Activated B cell treated with CpG ODN at 0.5 μM for 24 hours (primary cell): ENCODE results near the gene CLCNKB. TPM values are rescaled to one million over a fixed set of nuclear protein-coding genes. Genes with fewer than 3 reads are reported as not detected.

ENCODE experiments used
- ATAC-seq: fragments of 200-7000 bp; cut with Tn5 transposase; one replicate; pipeline ENCODE4 v1.10.0; 2021; ENCODE audit warnings: low read depth, mild to moderate bottlenecking, moderate library complexity
- CTCF ChIA-PET: fragments of 350-600 bp; sonication (Branson Sonifier 250); formaldehyde crosslinking; loops from one replicate; lab custom pipeline; 2021; ENCODE audit warnings: antibody characterized with exemption; lab: Charles Lee
- POLR2A ChIA-PET: fragments of 350-600 bp; sonication (Branson Sonifier 250); formaldehyde crosslinking; loops from one replicate; lab custom pipeline; 2021; ENCODE audit warnings: antibody characterized with exemption; lab: Charles Lee
- DNase-seq: peaks from one replicate; pipeline ENCODE4 v3.0.0; 2022
- H3K27ac Mint-ChIP-seq: one replicate; pipeline ENCODE4 v1.8.0; 2020; ENCODE audit warnings: mixed read lengths
- H3K27me3 Mint-ChIP-seq: one replicate; pipeline ENCODE4 v1.8.0; 2021; ENCODE audit warnings: mixed read lengths
- H3K36me3 Mint-ChIP-seq: one replicate; pipeline ENCODE4 v1.8.0; 2021; ENCODE audit warnings: low read depth, mixed read lengths
- H3K4me1 Mint-ChIP-seq: one replicate; pipeline ENCODE4 v1.8.0; 2021; ENCODE audit warnings: mixed read lengths
- H3K4me3 Mint-ChIP-seq: one replicate; pipeline ENCODE4 v1.8.0; 2020; ENCODE audit warnings: mild to moderate bottlenecking, mixed read lengths
- H3K9me3 Mint-ChIP-seq: one replicate; pipeline ENCODE4 v1.8.0; 2020; ENCODE audit warnings: mixed read lengths
- intact Hi-C: fragments of 100-400 bp; cut with micrococcal nuclease; formaldehyde crosslinking; loops from one replicate; pipeline ENCODE4 v1.15.1; 2024
- total RNA-seq: library from RNA; stranded (reverse); gene quantifications from 2 replicates; pipeline ENCODE4 v1.2.3, GENCODE V29; 2022
- TF ChIP-seq, protein P1 (sequence below): fragments of 200-600 bp; IDR thresholded peaks from one replicate; pipeline ENCODE4 v1.8.0; 2022; ENCODE audit warnings: antibody characterized with exemption, mild to moderate bottlenecking

Gene CLCNKB
- total RNA-seq, 1 donor from 2014 or later, result not detected

DNA sequence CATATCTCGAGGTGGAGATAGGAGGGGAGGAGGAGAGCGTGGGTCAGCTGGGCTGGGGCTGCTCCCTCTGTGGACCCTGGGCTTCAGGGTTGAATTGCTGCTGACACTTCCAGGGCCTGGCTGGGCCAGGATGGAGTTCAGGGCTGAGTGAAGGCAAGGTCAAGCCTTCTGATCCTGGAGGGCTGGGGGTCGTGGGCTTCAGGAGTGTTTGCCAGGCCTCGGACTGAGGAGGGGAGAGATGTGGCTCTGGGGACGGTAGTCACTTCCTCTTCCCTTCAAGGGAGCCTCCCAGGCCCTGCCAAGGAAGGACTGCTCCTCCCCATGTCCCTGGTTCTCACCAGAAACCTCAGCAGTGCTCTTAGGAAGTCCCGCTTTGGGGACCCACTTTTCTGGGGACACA, 41.9 kb downstream of the CLCNKB start:
- intact Hi-C loops, result no loop called here
- DNase-seq, result no peak
- Mint-ChIP-seq H3K4me3 (no peak overlapping the region), H3K27ac (no peak overlapping the region), H3K4me1 (no peaks in the 10 kb centered on the region), H3K27me3 (peaks cover 5% of the 10 kb centered on the region), H3K36me3 (no peaks in the 10 kb centered on the region), H3K9me3 (no peaks in the 10 kb centered on the region)
- no peak for ATAC-seq
- ChIA-PET CTCF (interaction anchor here (0.6 to 1.1 kb wide), 2 partner anchors 102 to 431 kb away, joined by 3 read pairs; no protein-coding TSS in a partner anchor), POLR2A (no interaction called here)
- TF ChIP-seq, protein P1, sequence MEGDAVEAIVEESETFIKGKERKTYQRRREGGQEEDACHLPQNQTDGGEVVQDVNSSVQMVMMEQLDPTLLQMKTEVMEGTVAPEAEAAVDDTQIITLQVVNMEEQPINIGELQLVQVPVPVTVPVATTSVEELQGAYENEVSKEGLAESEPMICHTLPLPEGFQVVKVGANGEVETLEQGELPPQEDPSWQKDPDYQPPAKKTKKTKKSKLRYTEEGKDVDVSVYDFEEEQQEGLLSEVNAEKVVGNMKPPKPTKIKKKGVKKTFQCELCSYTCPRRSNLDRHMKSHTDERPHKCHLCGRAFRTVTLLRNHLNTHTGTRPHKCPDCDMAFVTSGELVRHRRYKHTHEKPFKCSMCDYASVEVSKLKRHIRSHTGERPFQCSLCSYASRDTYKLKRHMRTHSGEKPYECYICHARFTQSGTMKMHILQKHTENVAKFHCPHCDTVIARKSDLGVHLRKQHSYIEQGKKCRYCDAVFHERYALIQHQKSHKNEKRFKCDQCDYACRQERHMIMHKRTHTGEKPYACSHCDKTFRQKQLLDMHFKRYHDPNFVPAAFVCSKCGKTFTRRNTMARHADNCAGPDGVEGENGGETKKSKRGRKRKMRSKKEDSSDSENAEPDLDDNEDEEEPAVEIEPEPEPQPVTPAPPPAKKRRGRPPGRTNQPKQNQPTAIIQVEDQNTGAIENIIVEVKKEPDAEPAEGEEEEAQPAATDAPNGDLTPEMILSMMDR, result no peak

DNA sequence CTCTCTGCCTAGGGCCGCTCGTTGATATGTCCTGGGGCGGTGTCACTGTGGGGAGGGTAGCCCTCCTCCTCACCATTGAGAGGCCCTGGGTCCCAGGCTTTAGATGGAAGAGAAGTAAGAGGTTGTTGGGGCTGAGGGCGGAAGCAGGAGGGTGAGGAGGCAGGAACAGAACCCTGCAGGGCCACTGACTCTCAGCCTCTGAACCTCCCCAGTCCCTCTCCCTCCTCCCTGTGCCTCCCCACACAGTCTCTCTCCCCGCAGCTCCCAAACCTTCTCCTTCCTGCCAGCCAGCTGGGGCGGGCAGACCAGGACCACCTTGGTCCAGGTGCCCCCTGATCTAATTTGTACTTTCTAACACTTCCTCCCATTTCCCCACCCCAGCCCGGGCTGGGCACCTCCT, 44.2 kb downstream of the CLCNKB start:
- Mint-ChIP-seq H3K27me3 (peaks cover 9% of the 10 kb centered on the region), H3K36me3 (no peaks in the 10 kb centered on the region), H3K4me1 (no peaks in the 10 kb centered on the region), H3K4me3 (no peak overlapping the region), H3K9me3 (no peaks in the 10 kb centered on the region), H3K27ac (no peak overlapping the region)
- ChIA-PET POLR2A (no interaction called here), CTCF (no interaction called here)
- no peak for DNase-seq
- intact Hi-C loops, result no loop called here
- TF ChIP-seq, protein P1, result no peak
- ATAC-seq, result no peak

DNA sequence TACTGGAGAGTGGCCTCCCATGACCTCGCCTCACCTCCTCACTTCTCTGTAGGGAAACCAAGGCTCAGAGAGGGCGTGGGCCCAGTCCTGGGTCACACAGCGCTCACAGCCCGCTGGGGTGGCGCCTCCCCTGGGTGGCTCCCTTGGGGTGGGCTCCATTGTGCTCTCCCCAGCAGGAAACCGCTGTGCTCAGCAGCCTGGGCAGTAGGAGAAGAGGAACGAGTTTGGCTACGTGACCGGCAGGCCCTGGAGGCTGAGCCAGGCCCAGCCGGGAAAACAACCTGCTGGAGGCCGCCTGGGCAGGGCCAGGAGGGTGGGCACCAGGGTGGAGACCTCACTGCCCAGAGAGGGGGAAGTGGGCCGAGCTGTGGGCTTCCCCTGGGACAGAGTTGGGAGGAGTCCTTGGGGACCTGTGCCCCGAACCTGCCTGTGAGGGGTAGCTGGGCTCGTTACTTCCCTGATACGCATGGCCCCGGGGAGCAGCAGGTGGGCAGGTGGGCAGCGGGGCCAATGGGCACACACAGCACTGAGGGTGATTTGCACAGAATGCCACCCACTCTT, 44.8 kb downstream of the CLCNKB start:
- Mint-ChIP-seq H3K36me3 (no peaks in the 10 kb centered on the region), H3K4me1 (no peaks in the 10 kb centered on the region), H3K27me3 (peaks cover 9% of the 10 kb centered on the region), H3K27ac (no peak overlapping the region), H3K4me3 (no peak overlapping the region), H3K9me3 (no peaks in the 10 kb centered on the region)
- DNase-seq (no peak), ATAC-seq (no peak)
- TF ChIP-seq, protein P1, result no peak
- intact Hi-C loops, result no loop called here
- CTCF ChIA-PET, result no interaction called here
- POLR2A ChIA-PET, result no interaction called here

GRCh38 chr1:16088996-16089395, 45.4 kb downstream of the CLCNKB start:
- ChIA-PET CTCF (no interaction called here), POLR2A (no interaction called here)
- intact Hi-C loops, result no loop called here
- H3K4me1 Mint-ChIP-seq, result no peaks in the 10 kb centered on the region
- no peaks in the 10 kb centered on the region for H3K36me3 Mint-ChIP-seq
- no peak overlapping the region for H3K27ac Mint-ChIP-seq
- DNase-seq (no peak), ATAC-seq (no peak)
- TF ChIP-seq, protein P1, result no peak
- no peak overlapping the region for H3K4me3 Mint-ChIP-seq
- H3K9me3 Mint-ChIP-seq, result no peaks in the 10 kb centered on the region
- peaks cover 9% of the 10 kb centered on the region for H3K27me3 Mint-ChIP-seq

DNA sequence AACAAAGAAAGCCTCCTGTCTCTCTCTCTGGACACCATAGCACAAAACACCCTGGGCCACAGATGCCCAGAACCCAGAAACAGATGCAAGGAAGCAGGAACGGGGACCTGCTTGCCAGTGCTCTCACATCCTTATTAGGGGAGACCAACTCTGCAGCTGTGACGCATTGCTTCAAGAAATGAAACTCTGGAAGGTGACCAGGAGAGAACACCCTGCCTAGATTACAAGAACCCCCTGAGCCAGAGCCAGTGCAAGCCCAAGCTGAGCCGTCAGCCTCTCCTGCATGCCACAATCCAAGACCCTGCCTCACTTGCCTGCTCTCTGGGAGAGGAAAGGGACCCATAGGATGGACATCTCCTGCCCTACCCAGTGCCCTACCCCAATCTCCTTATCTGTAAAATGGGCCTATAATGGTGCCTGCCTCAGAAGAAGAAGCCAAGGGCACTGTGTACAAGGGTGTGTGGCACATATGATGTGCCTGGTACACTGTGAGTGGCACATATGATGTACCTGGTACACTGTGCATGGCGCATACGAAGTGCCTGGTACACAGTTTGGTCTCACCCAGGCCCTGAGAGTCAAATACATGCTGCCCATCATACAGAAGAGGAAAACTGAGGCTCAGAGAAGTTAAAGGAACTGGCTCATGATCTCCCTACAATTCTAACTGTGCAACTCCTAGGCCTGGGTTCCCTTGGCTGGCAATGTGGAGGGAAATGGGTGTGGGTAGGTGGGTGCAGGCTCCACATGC, 46.7 kb downstream of the CLCNKB start:
- Mint-ChIP-seq H3K4me3 (no peak overlapping the region), H3K9me3 (no peaks in the 10 kb centered on the region), H3K4me1 (no peaks in the 10 kb centered on the region), H3K27ac (no peak overlapping the region), H3K36me3 (no peaks in the 10 kb centered on the region), H3K27me3 (peaks cover 10% of the 10 kb centered on the region)
- POLR2A ChIA-PET, result no interaction called here
- DNase-seq (no peak), ATAC-seq (no peak)
- CTCF ChIA-PET, result no interaction called here
- intact Hi-C loops, result no loop called here
- TF ChIP-seq, protein P1, result no peak
